GM23248 (cell line): ENCODE results near the gene RNF150. TPM values are rescaled to one million over a fixed set of nuclear protein-coding genes. Genes with fewer than 3 reads are reported as not detected.
A peak's percentile ranks its signal among the peaks of the same experiment; 100 is the strongest.

Experiments
- DNase-seq: peaks from one replicate; pipeline ENCODE4 v3.0.0-alpha.2; 2015
- H2AFZ ChIP-seq: fragments of 200-600 bp; sonication (generic); 2 replicates; pipeline ENCODE4 v1.6.1; 2016; ENCODE audit warnings: antibody characterized with exemption
- H3F3A ChIP-seq: fragments of 200-600 bp; sonication (generic); 2 replicates; pipeline ENCODE4 v1.6.1; 2016; ENCODE audit warnings: mild to moderate bottlenecking, antibody characterized with exemption, mixed run types; ENCODE audit not compliant: insufficient read depth
- H3K27ac ChIP-seq: fragments of 200-600 bp; sonication (generic); 2 replicates; pipeline ENCODE4 v1.5.1; 2016; ENCODE audit warnings: mild to moderate bottlenecking
- H3K27me3 ChIP-seq: fragments of 200-600 bp; sonication (generic); replicated peaks from 2 replicates; pipeline ENCODE4 v1.6.1; 2016; ENCODE audit warnings: mild to moderate bottlenecking; ENCODE audit not compliant: insufficient read depth
- H3K36me3 ChIP-seq: fragments of 200-600 bp; sonication (generic); 2 replicates; pipeline ENCODE4 v1.6.1; 2016; ENCODE audit warnings: low read depth, mild to moderate bottlenecking
- H3K4me1 ChIP-seq: fragments of 200-600 bp; sonication (generic); 2 replicates; pipeline ENCODE4 v1.6.1; 2016; ENCODE audit warnings: mild to moderate bottlenecking; ENCODE audit not compliant: insufficient read depth
- H3K4me2 ChIP-seq: fragments of 200-600 bp; sonication (generic); one replicate; pipeline ENCODE4 v1.6.1; 2016; ENCODE audit warnings: mild to moderate bottlenecking; ENCODE audit not compliant: unreplicated experiment
- H3K4me3 ChIP-seq: fragments of 200-600 bp; sonication (generic); 2 replicates; pipeline ENCODE4 v1.5.1; 2016; ENCODE audit warnings: mild to moderate bottlenecking
- H3K79me2 ChIP-seq: fragments of 200-600 bp; sonication (generic); 2 replicates; pipeline ENCODE4 v1.6.1; 2016; ENCODE audit warnings: mild to moderate bottlenecking; ENCODE audit not compliant: insufficient read depth
- H3K9ac ChIP-seq: fragments of 200-600 bp; sonication (generic); 2 replicates; pipeline ENCODE4 v1.6.1; 2016; ENCODE audit warnings: mild to moderate bottlenecking
- H3K9me2 ChIP-seq: fragments of 200-600 bp; sonication (generic); 2 replicates; pipeline ENCODE4 v1.6.1; 2016; ENCODE audit warnings: mixed run types, mild to moderate bottlenecking, moderate library complexity; ENCODE audit not compliant: insufficient read depth
- H3K9me3 ChIP-seq: fragments of 200-600 bp; sonication (generic); one replicate; pipeline ENCODE4 v1.6.1; 2017; ENCODE audit warnings: low read depth
- H4K20me1 ChIP-seq: fragments of 200-600 bp; sonication (generic); 2 replicates; pipeline ENCODE4 v1.6.0; 2016; ENCODE audit not compliant: insufficient read depth
- EZH2 ChIP-seq: fragments of 200-600 bp; sonication (generic); IDR thresholded peaks from 2 replicates; pipeline ENCODE4 v1.6.1; 2018; ENCODE audit warnings: antibody characterized with exemption, mild to moderate bottlenecking; ENCODE audit not compliant: insufficient read depth, poor library complexity, severe bottlenecking
- EZH2phosphoT487 ChIP-seq: fragments of 200-600 bp; sonication (generic); IDR thresholded peaks from 2 replicates; pipeline ENCODE4 v1.6.1; 2018; ENCODE audit warnings: antibody characterized with exemption, moderate library complexity, mild to moderate bottlenecking, low read depth; ENCODE audit not compliant: insufficient read depth
- WGBS, 2 experiments: methylation state at CpG; one replicate each; pipeline ENCODE4 v1.1.6; 2015 to 2017; ENCODE audit warnings: low lambda C conversion rate in 2 of 2, low coverage in 1 of 2; ENCODE audit errors: missing lambda C conversion rate in 2 of 2; 5-methylcytosine and 5-hydroxymethylcytosine counted together
- in situ Hi-C: fragments of 300-500 bp; cut with MboI; formaldehyde crosslinking; loops from 2 replicates; pipeline ENCODE4 v1.15.0; 2020
- polyA plus RNA-seq: library from polyadenylated mRNA; unstranded; fragments of >200 nt; fragmentation: Nextera tagmentation; extraction: Ambion mirVana; gene quantifications from 2 replicates; pipeline ENCODE4 v1.2.1, GENCODE V29; 2016
- total RNA-seq: library from RNA; depleted of rRNA; stranded (reverse); fragments of >200 nt; shearing (Covaris generic); gene quantifications from 2 replicates; pipeline ENCODE4 v1.2.3, GENCODE V29; 2014

RNF150 gene
- total and polyA plus RNA-seq, 2 experiments from 2014 or later = 4.8 to 10.5 TPM

- Histone ChIP-seq H3K27ac (no peak overlapping the region), H3F3A (no peaks in the 10 kb centered on the region), H3K27me3 (no peaks in the 10 kb centered on the region), H3K4me3 (no peak overlapping the region), H3K9me3 (no peaks in the 10 kb centered on the region), H3K9me2 (no peaks in the 10 kb centered on the region), H4K20me1 (no peaks in the 10 kb centered on the region), H3K9ac (no peak overlapping the region), H3K79me2 (no peaks in the 10 kb centered on the region), H3K4me2 (no peak overlapping the region), H3K4me1 (peaks cover 14% of the 10 kb centered on the region; the same call in 1 of the 2 replicates), H2AFZ (no peak overlapping the region), H3K36me3 (no peaks in the 10 kb centered on the region)
- 83 to 87% methylated on average over 2 of the region's 2 CpGs for WGBS, 2 experiments
- no peak for DNase-seq
- no peak for TF ChIP-seq EZH2phosphoT487
- no peak for TF ChIP-seq EZH2
- in situ Hi-C loops = no loop called here
These were observed 96.5 kb downstream of the RNF150 start for GRCh38 chr4:141036786-141037185.

- H3K27me3 ChIP-seq = no peaks in the 10 kb centered on the region
These were observed 97.3 kb downstream of the RNF150 start for GRCh38 chr4:141035920-141036319.

GRCh38 chr4:141028024-141028529 lies 105.2 kb downstream of the RNF150 start:
- Histone ChIP-seq H3K79me2 (no peaks in the 10 kb centered on the region), H3F3A (peaks cover 13% of the 10 kb centered on the region), H3K4me1 (peaks cover 19% of the 10 kb centered on the region), H3K9me3 (no peaks in the 10 kb centered on the region), H2AFZ (no peak overlapping the region), H3K9me2 (0 out of 2 replicates have a peak, but pooled peaks cover 3% of the 10 kb centered on the region), H3K9ac (no peak overlapping the region), H4K20me1 (no peaks in the 10 kb centered on the region), H3K27me3 (no peaks in the 10 kb centered on the region), H3K4me2 (peak overlapping the region; percentile 64), H3K36me3 (no peaks in the 10 kb centered on the region), H3K4me3 (no peak overlapping the region), H3K27ac (peak overlapping the region; percentile 33; the same call in 1 of the 2 replicates)
- WGBS, 2 experiments = 3% methylated on average over 2 of the region's 2 CpGs
- peak; percentile 91 for DNase-seq
- TF ChIP-seq EZH2 (no peak), EZH2phosphoT487 (no peak)
- in situ Hi-C loops = no loop called here

More at GRCh38 chr4:141035920-141036319, 97.3 kb downstream of the RNF150 start:
- TF ChIP-seq EZH2 (no peak), EZH2phosphoT487 (no peak)
- no peaks in the 10 kb centered on the region for H4K20me1 ChIP-seq
- in situ Hi-C loops = no loop called here
- no peak overlapping the region for H3K27ac ChIP-seq
- no peak overlapping the region for H3K9ac ChIP-seq
- no peaks in the 10 kb centered on the region for H3K9me3 ChIP-seq
- no peak overlapping the region for H3K4me3 ChIP-seq
- no peak overlapping the region for H3K4me2 ChIP-seq
- no peaks in the 10 kb centered on the region for H3F3A ChIP-seq
- H3K36me3 ChIP-seq = no peaks in the 10 kb centered on the region
- no peak for DNase-seq
- no peak overlapping the region for H2AFZ ChIP-seq
- H3K79me2 ChIP-seq = no peaks in the 10 kb centered on the region
- 0 out of 2 replicates have a peak, but pooled peaks cover 3% of the 10 kb centered on the region for H3K9me2 ChIP-seq
- peaks cover 9% of the 10 kb centered on the region; the same call in 1 of the 2 replicates for H3K4me1 ChIP-seq

GRCh38 chr4:141027421-141027820 lies 105.8 kb downstream of the RNF150 start:
- no peak overlapping the region for H3K9ac ChIP-seq
- no peaks in the 10 kb centered on the region for H3K27me3 ChIP-seq
- H3F3A ChIP-seq = peaks cover 13% of the 10 kb centered on the region
- no peak overlapping the region for H2AFZ ChIP-seq
- peaks cover 19% of the 10 kb centered on the region for H3K4me1 ChIP-seq
- H3K36me3 ChIP-seq = no peaks in the 10 kb centered on the region
- DNase-seq = peak; percentile 57
- WGBS, 2 experiments = 36 to 52% methylated on average over 1 of the region's 1 CpG
- H3K4me2 ChIP-seq = peak overlapping the region; percentile 5
- H3K79me2 ChIP-seq = no peaks in the 10 kb centered on the region
- H4K20me1 ChIP-seq = no peaks in the 10 kb centered on the region
- no peak for TF ChIP-seq EZH2
- TF ChIP-seq EZH2phosphoT487 = no peak
- 0 out of 2 replicates have a peak, but pooled peaks cover 3% of the 10 kb centered on the region for H3K9me2 ChIP-seq
- H3K9me3 ChIP-seq = no peaks in the 10 kb centered on the region
- H3K4me3 ChIP-seq = no peak overlapping the region
- in situ Hi-C loops = no loop called here
- H3K27ac ChIP-seq = peak overlapping the region; percentile 25; the same call in 1 of the 2 replicates
